PC-3 (cell line): ENCODE data around the gene ARL5C.

Source experiments
- CTCF ChIP-seq: fragments of 300-600 bp; sonication (generic); conservative IDR thresholded peaks from 2 replicates; pipeline ENCODE4 v1.5.1; 2017; ENCODE audit warnings: antibody characterized with exemption, low read depth, mild to moderate bottlenecking, low read length
- EZH2 ChIP-seq: fragments of 300-600 bp; sonication (generic); IDR thresholded peaks from one replicate; pipeline ENCODE4 v1.6.1; 2017; ENCODE audit warnings: antibody characterized with exemption, mild to moderate bottlenecking, low read length; ENCODE audit not compliant: unreplicated experiment

- TF ChIP-seq EZH2 (no peak), CTCF (no peak)
Observed at GRCh38 chr17:39167476-39167875, 1.5 kb upstream of the ARL5C start.
